GM23248 (cell line): ENCODE results near the gene ARL16.

Experiments
- EZH2 ChIP-seq: fragments of 200-600 bp; sonication (generic); IDR thresholded peaks from 2 replicates; pipeline ENCODE4 v1.6.1; 2018; ENCODE audit warnings: antibody characterized with exemption, mild to moderate bottlenecking; ENCODE audit not compliant: insufficient read depth, poor library complexity, severe bottlenecking
- EZH2phosphoT487 ChIP-seq: fragments of 200-600 bp; sonication (generic); IDR thresholded peaks from 2 replicates; pipeline ENCODE4 v1.6.1; 2018; ENCODE audit warnings: antibody characterized with exemption, moderate library complexity, mild to moderate bottlenecking, low read depth; ENCODE audit not compliant: insufficient read depth

GRCh38 chr17:81644496-81644895, 39.1 kb downstream of the ARL16 start:
- TF ChIP-seq EZH2 (no peak), EZH2phosphoT487 (no peak)
